ENCODE measurements around the gene OR7D2.

The OR7D2 gene

DNA sequence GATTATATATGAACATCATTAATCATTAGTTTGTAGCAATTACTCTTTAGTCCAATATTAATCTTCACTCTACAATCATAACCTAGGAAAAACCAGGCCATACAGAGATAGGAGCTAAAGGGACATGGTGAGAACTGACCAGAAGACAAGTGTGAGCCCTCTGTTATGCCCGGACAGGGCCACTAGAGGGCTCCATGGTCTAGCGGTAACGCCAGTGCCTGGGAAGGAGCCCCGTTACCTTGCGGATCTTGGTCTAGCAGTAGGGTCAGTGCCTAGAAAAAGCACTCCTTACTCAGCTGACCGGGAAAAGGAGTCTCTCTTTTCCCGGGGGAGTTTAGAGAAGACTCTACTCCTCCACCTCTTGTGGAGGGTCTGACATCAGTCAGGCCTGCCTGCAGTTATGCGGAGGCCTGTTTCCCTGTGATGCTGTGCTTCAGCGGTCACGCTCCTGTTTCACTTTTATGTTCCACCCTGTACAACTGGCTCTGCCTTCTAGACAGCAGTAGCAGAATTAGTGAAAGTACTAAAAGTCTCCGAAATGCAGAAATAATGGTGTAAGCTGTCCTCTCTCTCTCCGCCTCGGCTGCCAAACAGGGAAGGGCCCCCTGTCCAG is 26.8 kb downstream of the OR7D2 start:
- peak; percentile 76 for DNase-seq (ENCODE audit: low spot score)

- no peak for DNase-seq (ENCODE audit: low spot score)
These were observed 40.7 kb downstream of the OR7D2 start, which contains the start of gene OR7D4 for GRCh38 chr19:9219489-9219888. TSS of gene OR7D4 (minus strand) at chr19:9219589. CDS start at chr19:9214837, 4,752 bp downstream.

All from GM03348 (cell line).